ENCODE data around the gene PKP4. TPM values are rescaled to one million over a fixed set of nuclear protein-coding genes. Genes with fewer than 3 reads are reported as not detected.
"Not testable (repeated sequence)": the region's sequence is repeated elsewhere in the genome, so short reads cannot be mapped to it uniquely, and the experiment has no call there.

The PKP4 gene
- total and polyA plus RNA-seq, 2 donors: 22.5 to 24.9 TPM

- H3K27ac ChIP-seq (ENCODE audit: low read depth in 1 of 2, low read length in 1 of 2): peak overlapping the region; percentile 13 to 65
- WGBS: 95% methylated on average over 5 of the region's 5 CpGs
- peaks cover 0 to 2% of the 10 kb centered on the region in 2 donors for H3K4me1 ChIP-seq (ENCODE audit: control insufficient read depth in 2 of 2, insufficient read depth in 2 of 2, low read length in 2 of 2)
- no peak overlapping the region for H3K4me3 ChIP-seq (ENCODE audit: low read length in 2 of 2)
- H3K27me3 ChIP-seq (ENCODE audit: control insufficient read depth in 2 of 2, insufficient read depth in 1 of 2, low read length in 1 of 2): no peaks in the 10 kb centered on the region
- H3K36me3 ChIP-seq (ENCODE audit: control insufficient read depth in 2 of 2, insufficient read depth in 2 of 2, low read length in 1 of 2): no peaks in the 10 kb centered on the region
- peak in 1 of 9 donors; percentile 15 for DNase-seq (ENCODE audit: low read depth in 6 of 9, low spot score in 9 of 9)
- no peaks in the 10 kb centered on the region for H3K9me3 ChIP-seq (ENCODE audit: control insufficient read depth in 2 of 2, insufficient read depth in 1 of 2, low read length in 1 of 2)
These were observed 232.6 kb downstream of the PKP4 start for GRCh38 chr2:158689391-158689790.

DNA sequence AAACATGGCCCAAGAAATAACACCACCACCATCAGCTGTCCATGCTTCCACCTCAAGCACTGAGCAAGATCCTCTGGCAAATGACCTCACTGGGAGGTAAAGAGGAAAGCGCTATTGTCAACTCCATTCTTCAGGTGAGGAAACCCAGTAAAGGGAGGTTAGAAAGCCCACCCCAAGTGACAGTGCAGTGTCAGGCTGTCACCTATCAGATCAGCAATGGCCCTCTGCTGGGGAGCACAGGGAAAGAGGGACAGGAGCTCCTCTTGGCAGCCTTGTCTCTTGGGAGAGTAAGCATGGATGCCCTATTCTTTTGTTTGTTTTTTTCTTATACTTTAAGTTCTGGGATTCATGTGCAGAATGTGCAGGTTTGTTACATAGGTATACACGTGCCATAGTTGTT lies 234.1 kb downstream of the PKP4 start:
- Histone ChIP-seq H3K27me3 (ENCODE audit: control insufficient read depth in 2 of 2, insufficient read depth in 1 of 2, low read length in 1 of 2) (no peaks in the 10 kb centered on the region), H3K27ac (ENCODE audit: low read depth in 1 of 2, low read length in 1 of 2) (no peak overlapping the region), H3K36me3 (ENCODE audit: control insufficient read depth in 2 of 2, insufficient read depth in 2 of 2, low read length in 1 of 2) (no peaks in the 10 kb centered on the region), H3K9me3 (ENCODE audit: control insufficient read depth in 2 of 2, insufficient read depth in 1 of 2, low read length in 1 of 2) (no peaks in the 10 kb centered on the region), H3K4me1 (ENCODE audit: control insufficient read depth in 2 of 2, insufficient read depth in 2 of 2, low read length in 2 of 2) (peaks cover 0 to 2% of the 10 kb centered on the region in 2 donors), H3K4me3 (ENCODE audit: low read length in 2 of 2) (no peak overlapping the region)
- no peak for DNase-seq (ENCODE audit: low read depth in 6 of 9, low spot score in 9 of 9)
- 96% methylated on average over 2 of the region's 2 CpGs for WGBS

GRCh38 chr2:158691619-158692018 lies 234.9 kb downstream of the PKP4 start:
- Histone ChIP-seq H3K27me3 (ENCODE audit: control insufficient read depth in 2 of 2, insufficient read depth in 1 of 2, low read length in 1 of 2) (no peaks in the 10 kb centered on the region), H3K4me3 (ENCODE audit: low read length in 2 of 2) (no peak overlapping the region), H3K36me3 (ENCODE audit: control insufficient read depth in 2 of 2, insufficient read depth in 2 of 2, low read length in 1 of 2) (no peaks in the 10 kb centered on the region), H3K27ac (ENCODE audit: low read depth in 1 of 2, low read length in 1 of 2) (no peak overlapping the region), H3K9me3 (ENCODE audit: control insufficient read depth in 2 of 2, insufficient read depth in 1 of 2, low read length in 1 of 2) (no peaks in the 10 kb centered on the region), H3K4me1 (ENCODE audit: control insufficient read depth in 2 of 2, insufficient read depth in 2 of 2, low read length in 2 of 2) (peaks cover 0 to 2% of the 10 kb centered on the region in 2 donors)
- WGBS: 96% methylated on average over 4 of the region's 4 CpGs
- no peak for DNase-seq (ENCODE audit: low read depth in 6 of 9, low spot score in 9 of 9)

- DNase-seq (ENCODE audit: low read depth in 6 of 9, low spot score in 9 of 9): no peak
- no peaks in the 10 kb centered on the region for H3K9me3 ChIP-seq (ENCODE audit: control insufficient read depth in 2 of 2, insufficient read depth in 1 of 2, low read length in 1 of 2)
- H3K27ac ChIP-seq (ENCODE audit: low read depth in 1 of 2, low read length in 1 of 2): no peak overlapping the region
- no peak overlapping the region for H3K4me3 ChIP-seq (ENCODE audit: low read length in 2 of 2)
- H3K27me3 ChIP-seq (ENCODE audit: control insufficient read depth in 2 of 2, insufficient read depth in 1 of 2, low read length in 1 of 2): no peaks in the 10 kb centered on the region
- H3K4me1 ChIP-seq (ENCODE audit: control insufficient read depth in 2 of 2, insufficient read depth in 2 of 2, low read length in 2 of 2): peaks cover 0 to 2% of the 10 kb centered on the region in 2 donors
- 97% methylated on average over 3 of the region's 3 CpGs for WGBS
- H3K36me3 ChIP-seq (ENCODE audit: control insufficient read depth in 2 of 2, insufficient read depth in 2 of 2, low read length in 1 of 2): no peaks in the 10 kb centered on the region
These were observed 235.8 kb downstream of the PKP4 start for GRCh38 chr2:158692372-158693103.

DNA sequence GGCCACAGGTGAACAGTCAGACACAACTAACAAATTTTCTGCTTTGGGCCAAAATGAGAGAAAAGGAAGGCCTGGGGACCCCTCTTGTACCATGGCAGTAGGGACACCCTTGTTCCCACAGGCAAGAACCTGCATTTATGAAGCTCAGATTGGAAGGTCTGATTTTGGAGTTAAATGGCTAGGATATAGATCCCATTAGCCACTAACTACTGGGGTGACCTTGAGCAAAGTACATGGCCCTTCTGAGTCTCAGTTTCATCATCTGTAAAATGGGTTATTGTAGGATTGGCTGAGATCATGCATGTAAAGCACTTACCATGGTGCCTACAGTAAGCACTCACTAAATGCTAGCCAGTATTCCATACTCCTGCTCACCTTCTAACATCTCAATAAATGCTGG lies 236.7 kb downstream of the PKP4 start:
- no peak for DNase-seq (ENCODE audit: low read depth in 6 of 9, low spot score in 9 of 9)
- Histone ChIP-seq H3K36me3 (ENCODE audit: control insufficient read depth in 2 of 2, insufficient read depth in 2 of 2, low read length in 1 of 2) (no peaks in the 10 kb centered on the region), H3K4me1 (ENCODE audit: control insufficient read depth in 2 of 2, insufficient read depth in 2 of 2, low read length in 2 of 2) (peaks cover 0 to 2% of the 10 kb centered on the region in 2 donors), H3K4me3 (ENCODE audit: low read length in 2 of 2) (no peak overlapping the region), H3K27me3 (ENCODE audit: control insufficient read depth in 2 of 2, insufficient read depth in 1 of 2, low read length in 1 of 2) (no peaks in the 10 kb centered on the region), H3K9me3 (ENCODE audit: control insufficient read depth in 2 of 2, insufficient read depth in 1 of 2, low read length in 1 of 2) (no peaks in the 10 kb centered on the region), H3K27ac (ENCODE audit: low read depth in 1 of 2, low read length in 1 of 2) (no peak overlapping the region)

DNA sequence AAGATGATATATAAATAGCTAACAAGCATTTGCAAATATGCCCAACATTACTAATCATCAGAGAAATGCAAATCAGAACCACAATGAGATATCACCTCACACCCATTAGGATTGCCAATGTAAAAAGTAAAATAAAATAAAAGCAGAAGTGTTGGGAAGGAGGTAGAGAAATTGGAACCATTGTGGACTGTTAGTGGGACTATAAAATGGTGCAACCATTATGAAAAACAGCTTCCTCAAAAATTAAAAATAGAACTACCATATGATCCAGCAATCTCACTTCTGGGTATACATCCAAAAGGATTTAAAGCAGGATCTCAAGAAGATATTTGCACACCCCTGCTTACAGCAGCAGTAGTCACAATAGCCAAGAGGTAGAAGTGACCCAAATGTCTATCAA lies 238.6 kb downstream of the PKP4 start:
- Histone ChIP-seq H3K9me3 (ENCODE audit: control insufficient read depth in 2 of 2, insufficient read depth in 1 of 2, low read length in 1 of 2) (no peaks in the 10 kb centered on the region), H3K4me3 (ENCODE audit: low read length in 2 of 2) (no peak overlapping the region), H3K27me3 (ENCODE audit: control insufficient read depth in 2 of 2, insufficient read depth in 1 of 2, low read length in 1 of 2) (no peaks in the 10 kb centered on the region), H3K27ac (ENCODE audit: low read depth in 1 of 2, low read length in 1 of 2) (no peak overlapping the region), H3K36me3 (ENCODE audit: control insufficient read depth in 2 of 2, insufficient read depth in 2 of 2, low read length in 1 of 2) (no peaks in the 10 kb centered on the region), H3K4me1 (ENCODE audit: control insufficient read depth in 2 of 2, insufficient read depth in 2 of 2, low read length in 2 of 2) (peaks cover 0 to 2% of the 10 kb centered on the region in 2 donors)
- no peak for DNase-seq (ENCODE audit: low read depth in 6 of 9, low spot score in 9 of 9)

DNA sequence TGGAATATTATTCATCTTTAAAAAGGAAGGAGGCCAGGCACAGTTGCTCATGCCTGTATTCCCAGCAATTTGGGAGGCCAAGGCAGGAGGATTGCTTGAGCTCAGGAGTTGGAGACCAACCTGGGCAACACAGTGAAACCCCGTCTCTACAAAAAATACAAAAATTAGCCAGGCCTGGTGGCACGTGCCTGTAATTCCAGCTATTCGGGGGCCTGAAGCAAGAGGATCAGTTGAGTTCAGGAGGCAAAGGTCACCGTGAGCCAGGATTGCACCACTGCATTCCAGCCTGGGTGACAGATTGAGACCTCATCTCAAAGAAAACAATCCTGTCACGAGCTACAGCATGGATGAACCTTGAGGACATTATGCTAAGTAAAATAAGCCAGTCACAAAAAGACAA lies 239.0 kb downstream of the PKP4 start:
- not testable (repeated sequence) for H3K36me3 ChIP-seq (ENCODE audit: control insufficient read depth in 2 of 2, insufficient read depth in 2 of 2, low read length in 1 of 2); DNase-seq (ENCODE audit: low read depth in 6 of 9, low spot score in 9 of 9); H3K27ac ChIP-seq (ENCODE audit: low read depth in 1 of 2, low read length in 1 of 2); H3K9me3 ChIP-seq (ENCODE audit: control insufficient read depth in 2 of 2, insufficient read depth in 1 of 2, low read length in 1 of 2); H3K4me1 ChIP-seq (ENCODE audit: control insufficient read depth in 2 of 2, insufficient read depth in 2 of 2, low read length in 2 of 2); H3K27me3 ChIP-seq (ENCODE audit: control insufficient read depth in 2 of 2, insufficient read depth in 1 of 2, low read length in 1 of 2); H3K4me3 ChIP-seq (ENCODE audit: low read length in 2 of 2)
- WGBS: 97% methylated on average over 5 of the region's 5 CpGs

DNA sequence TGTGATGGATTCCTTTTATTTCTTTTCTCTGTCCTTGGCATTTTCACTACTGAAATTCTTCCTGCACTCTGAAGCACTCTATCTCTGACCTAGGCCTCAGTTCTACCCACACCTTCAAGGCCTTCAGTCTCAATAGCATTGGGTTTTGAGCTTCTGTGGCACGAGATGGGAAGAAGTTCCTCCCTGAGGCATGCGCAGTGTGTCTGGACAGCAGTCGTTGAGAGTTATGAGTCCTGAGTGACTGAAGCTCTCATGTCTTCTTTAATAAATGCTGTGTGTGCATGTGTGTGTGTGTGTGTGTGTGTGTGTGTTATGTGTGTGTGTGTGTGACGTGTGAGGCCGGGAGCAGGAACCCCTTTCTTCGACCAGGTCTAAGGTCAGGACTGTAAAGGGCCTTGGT lies 242.6 kb downstream of the PKP4 start:
- Histone ChIP-seq H3K27ac (ENCODE audit: low read depth in 1 of 2, low read length in 1 of 2) (no peak overlapping the region), H3K9me3 (ENCODE audit: control insufficient read depth in 2 of 2, insufficient read depth in 1 of 2, low read length in 1 of 2) (no peaks in the 10 kb centered on the region), H3K27me3 (ENCODE audit: control insufficient read depth in 2 of 2, insufficient read depth in 1 of 2, low read length in 1 of 2) (no peaks in the 10 kb centered on the region), H3K4me1 (ENCODE audit: control insufficient read depth in 2 of 2, insufficient read depth in 2 of 2, low read length in 2 of 2) (no peaks in the 10 kb centered on the region), H3K36me3 (ENCODE audit: control insufficient read depth in 2 of 2, insufficient read depth in 2 of 2, low read length in 1 of 2) (no peaks in the 10 kb centered on the region), H3K4me3 (ENCODE audit: low read length in 2 of 2) (no peak overlapping the region)
- DNase-seq (ENCODE audit: low read depth in 6 of 9, low spot score in 9 of 9): no peak
- 95% methylated on average over 6 of the region's 6 CpGs for whole genome bisulfite sequencing

GRCh38 chr2:158701101-158701500 lies 244.3 kb downstream of the PKP4 start:
- Histone ChIP-seq H3K4me3 (ENCODE audit: low read length in 2 of 2) (no peak overlapping the region), H3K9me3 (ENCODE audit: control insufficient read depth in 2 of 2, insufficient read depth in 1 of 2, low read length in 1 of 2) (no peaks in the 10 kb centered on the region), H3K36me3 (ENCODE audit: control insufficient read depth in 2 of 2, insufficient read depth in 2 of 2, low read length in 1 of 2) (no peaks in the 10 kb centered on the region), H3K4me1 (ENCODE audit: control insufficient read depth in 2 of 2, insufficient read depth in 2 of 2, low read length in 2 of 2) (no peaks in the 10 kb centered on the region), H3K27ac (ENCODE audit: low read depth in 1 of 2, low read length in 1 of 2) (no peak overlapping the region), H3K27me3 (ENCODE audit: control insufficient read depth in 2 of 2, insufficient read depth in 1 of 2, low read length in 1 of 2) (no peaks in the 10 kb centered on the region)
- DNase-seq (ENCODE audit: low read depth in 6 of 9, low spot score in 9 of 9): no peak
- WGBS: 66% methylated on average over 3 of the region's 3 CpGs

Measured in thymus (tissue), 11 donors.